ENCODE results near the gene HPS5.
A peak's percentile ranks its signal among the peaks of the same experiment; 100 is the strongest.

The HPS5 gene

GRCh38 chr11:18320617-18321016 is 1.3 kb downstream of the HPS5 start:
- no peak for DNase-seq (ENCODE audit: low spot score)

- no peak for DNase-seq (ENCODE audit: low spot score)
Observed at GRCh38 chr11:18319914-18320313, 2.0 kb downstream of the HPS5 start.

- DNase-seq (ENCODE audit: low spot score), result no peak
Observed at GRCh38 chr11:18317551-18317950, 4.4 kb downstream of the HPS5 start.

- DNase-seq (ENCODE audit: low spot score), result no peak
Observed at GRCh38 chr11:18315893-18316292, 6.0 kb downstream of the HPS5 start.

GRCh38 chr11:18314784-18315523 is 7.0 kb downstream of the HPS5 start:
- DNase-seq (ENCODE audit: low spot score), result no peak

- DNase-seq (ENCODE audit: low spot score), result no peak
Observed at GRCh38 chr11:18313965-18314763, 7.8 kb downstream of the HPS5 start.

- no peak for DNase-seq (ENCODE audit: low spot score)
Observed at GRCh38 chr11:18312663-18313420, 9.1 kb downstream of the HPS5 start.

- DNase-seq (ENCODE audit: low spot score), result no peak
Observed at GRCh38 chr11:18312012-18312411, 9.9 kb downstream of the HPS5 start.

GRCh38 chr11:18310800-18311340 is 11.1 kb downstream of the HPS5 start:
- DNase-seq (ENCODE audit: low spot score), result no peak

- DNase-seq (ENCODE audit: low spot score), result no peak
Observed at GRCh38 chr11:18309691-18310090, 12.2 kb downstream of the HPS5 start.

GRCh38 chr11:18308242-18308641 is 13.7 kb downstream of the HPS5 start:
- no peak for DNase-seq (ENCODE audit: low spot score)

- no peak for DNase-seq (ENCODE audit: low spot score)
Observed at GRCh38 chr11:18307461-18308139, 14.3 kb downstream of the HPS5 start.

GRCh38 chr11:18304745-18305144 is 17.2 kb downstream of the HPS5 start:
- DNase-seq (ENCODE audit: low spot score), result no peak

- no peak for DNase-seq (ENCODE audit: low spot score)
Observed at GRCh38 chr11:18299721-18300120, 22.2 kb downstream of the HPS5 start.

GRCh38 chr11:18295316-18295715 is 26.6 kb downstream of the HPS5 start:
- DNase-seq (ENCODE audit: low spot score), result no peak

GRCh38 chr11:18294862-18295261 is 27.1 kb downstream of the HPS5 start:
- no peak for DNase-seq (ENCODE audit: low spot score)

GRCh38 chr11:18288911-18289310 is 33.0 kb downstream of the HPS5 start:
- no peak for DNase-seq (ENCODE audit: low spot score)

- DNase-seq (ENCODE audit: low spot score), result no peak
Observed at GRCh38 chr11:18285841-18286240, 36.1 kb downstream of the HPS5 start.

- no peak for DNase-seq (ENCODE audit: low spot score)
Observed at GRCh38 chr11:18282626-18283025, 39.3 kb downstream of the HPS5 start.

GRCh38 chr11:18280438-18281045 is 41.4 kb downstream of the HPS5 start:
- peak; percentile 10 for DNase-seq (ENCODE audit: low spot score)

GRCh38 chr11:18277565-18278271 is 44.2 kb downstream of the HPS5 start:
- DNase-seq (ENCODE audit: low spot score), result no peak
